Tibial nerve (tissue), 4 donors: ENCODE data around the gene TRMT61A. TPM values are rescaled to one million over a fixed set of nuclear protein-coding genes. Genes with fewer than 3 reads are reported as not detected.

Experiments
- DNase-seq, 2 donors: peaks; one replicate each; pipeline ENCODE4 v3.0.0-alpha.2; 2019; ENCODE audit warnings: low spot score in 2 of 2
- H3K27ac ChIP-seq, 4 donors: fragments of 200-600 bp; sonication (generic) in 3 of 4; one replicate each; pipeline ENCODE4 v1.5.1; 2017 to 2019; ENCODE audit warnings: mild to moderate bottlenecking in 1 of 4
- H3K27me3 ChIP-seq, 2 donors: fragments of 200-600 bp; sonication (generic) in 1 of 2; one replicate each; pipeline versions ENCODE4 v1.5.1 to v1.6.0; 2017 to 2019
- H3K36me3 ChIP-seq, 3 donors: fragments of 200-600 bp; sonication (generic); one replicate each; pipeline ENCODE4 v1.5.1; 2018 to 2019
- H3K4me1 ChIP-seq, 4 donors: fragments of 200-600 bp; sonication (generic) in 3 of 4; one replicate each; pipeline ENCODE4 v1.5.1; 2017 to 2019
- H3K4me3 ChIP-seq, 4 donors: fragments of 200-600 bp; sonication (generic) in 3 of 4; one replicate each; pipeline ENCODE4 v1.5.1; 2017 to 2019; ENCODE audit warnings: mild to moderate bottlenecking in 1 of 4, moderate library complexity in 1 of 4
- H3K9me3 ChIP-seq, 4 donors: fragments of 200-600 bp; sonication (generic) in 3 of 4; one replicate each; pipeline ENCODE4 v1.5.1; 2017 to 2019
- CTCF ChIP-seq, 5 experiments: fragments of 200-600 bp in 3 of 5; fragments of 450-650 bp in 2 of 5; sonication (generic) in 3 of 5; IDR thresholded peaks; one replicate each; pipeline ENCODE4 v1.5.1; 2016 to 2019; ENCODE audit warnings: antibody characterized with exemption in 5 of 5, mild to moderate bottlenecking in 3 of 5, moderate library complexity in 2 of 5
- EP300 ChIP-seq, 2 donors: sonication (generic); formaldehyde crosslinking; IDR thresholded peaks; one replicate each; pipeline ENCODE4 v1.6.1; 2017; ENCODE audit warnings: antibody characterized with exemption in 2 of 2, mild to moderate bottlenecking in 1 of 2
- POLR2A ChIP-seq, 2 donors: fragments of 450-650 bp; IDR thresholded peaks; one replicate each; pipeline ENCODE4 v1.6.1; 2017; ENCODE audit warnings: antibody characterized with exemption in 2 of 2, mild to moderate bottlenecking in 2 of 2, moderate library complexity in 2 of 2
- WGBS, 2 donors: methylation state at CpG; one replicate each; pipeline ENCODE4 v1.1.5; 2018; 5-methylcytosine and 5-hydroxymethylcytosine counted together
- total RNA-seq, 4 donors: library from RNA; depleted of rRNA; stranded (reverse); fragments of >200 nt; gene quantifications; one replicate each; pipeline ENCODE4 v1.1.0, GENCODE V29; 2016

Gene TRMT61A
- total RNA-seq, 4 donors from 2014 or later: 17.9 to 32.4 (median 22.4) TPM

- peak overlapping the region; percentile 83 to 95 (median 92) for H3K27ac ChIP-seq
- H3K4me3 ChIP-seq: peak overlapping the region; percentile 91 to 99 (median 95)
- TF ChIP-seq POLR2A (IDR thresholded peaks at IDR 0.05) (no peak), CTCF (IDR thresholded peaks at IDR 0.05) (no peak), EP300 (IDR thresholded peaks at IDR 0.05) (no peak)
- peaks cover 0 to 17% (median 0%) of the 10 kb centered on the region in 3 donors for H3K36me3 ChIP-seq
- no peaks in the 10 kb centered on the region for H3K9me3 ChIP-seq
- no peak for DNase-seq
- 0 to 1% methylated on average over 22 of the region's 22 CpGs for WGBS, 2 donors
- no peaks in the 10 kb centered on the region for H3K27me3 ChIP-seq
- peaks cover 4 to 78% (median 40%) of the 10 kb centered on the region in 4 donors for H3K4me1 ChIP-seq
These were observed 34.2 kb downstream of the TRMT61A start for GRCh38 chr14:103563226-103563620.

- peaks cover 0 to 12% (median 0%) of the 10 kb centered on the region in 3 donors for H3K36me3 ChIP-seq
- TF ChIP-seq EP300 (IDR thresholded peaks at IDR 0.05) (no peak), POLR2A (IDR thresholded peaks at IDR 0.05) (no peak), CTCF (IDR thresholded peaks at IDR 0.05) (no peak)
- peaks cover 4 to 76% (median 40%) of the 10 kb centered on the region in 4 donors for H3K4me1 ChIP-seq
- WGBS, 2 donors: 60 to 67% methylated on average over 21 of the region's 21 CpGs
- H3K27me3 ChIP-seq: no peaks in the 10 kb centered on the region
- peak overlapping the region in 1 of 4 donors; percentile 95 for H3K27ac ChIP-seq
- DNase-seq: no peak
- H3K9me3 ChIP-seq: no peaks in the 10 kb centered on the region
- H3K4me3 ChIP-seq: peak overlapping the region; percentile 91 to 99 (median 95)
These were observed 35.0 kb downstream of the TRMT61A start for GRCh38 chr14:103563844-103564505.

GRCh38 chr14:103568952-103569351 is 40.0 kb downstream of the TRMT61A start:
- Histone ChIP-seq H3K36me3 (peaks cover 0 to 11% (median 0%) of the 10 kb centered on the region in 3 donors), H3K27me3 (no peaks in the 10 kb centered on the region), H3K9me3 (no peaks in the 10 kb centered on the region), H3K4me1 (peaks cover under 1 to 79% (median 7%) of the 10 kb centered on the region in 4 donors), H3K4me3 (no peak overlapping the region), H3K27ac (peak overlapping the region in 2 of 4 donors; percentile 19 to 46)
- 35 to 51% methylated on average over 8 of the region's 8 CpGs for WGBS, 2 donors
- no peak for DNase-seq
- TF ChIP-seq POLR2A (IDR thresholded peaks at IDR 0.05) (no peak), EP300 (IDR thresholded peaks at IDR 0.05) (no peak), CTCF (IDR thresholded peaks at IDR 0.05) (no peak)

- H3K36me3 ChIP-seq: peaks cover 0 to 15% (median 0%) of the 10 kb centered on the region in 3 donors
- DNase-seq: no peak
- peak overlapping the region in 2 of 4 donors; percentile 19 to 46 for H3K27ac ChIP-seq
- no peaks in the 10 kb centered on the region for H3K9me3 ChIP-seq
- no peaks in the 10 kb centered on the region for H3K27me3 ChIP-seq
- WGBS, 2 donors: 54 to 56% methylated on average over 11 of the region's 11 CpGs
- no peak overlapping the region for H3K4me3 ChIP-seq
- H3K4me1 ChIP-seq: peaks cover 0 to 78% (median 4%) of the 10 kb centered on the region in 4 donors
- TF ChIP-seq EP300 (IDR thresholded peaks at IDR 0.05) (no peak), CTCF (IDR thresholded peaks at IDR 0.05) (no peak), POLR2A (IDR thresholded peaks at IDR 0.05) (no peak)
These were observed 40.4 kb downstream of the TRMT61A start for GRCh38 chr14:103569408-103569807.

- Histone ChIP-seq H3K4me3 (no peak overlapping the region), H3K36me3 (peaks cover 0 to 33% (median 0%) of the 10 kb centered on the region in 3 donors), H3K4me1 (peaks cover 4 to 79% (median 20%) of the 10 kb centered on the region in 4 donors), H3K27me3 (no peaks in the 10 kb centered on the region), H3K27ac (peak overlapping the region in 2 of 4 donors; percentile 56 to 93), H3K9me3 (no peaks in the 10 kb centered on the region)
- TF ChIP-seq POLR2A (IDR thresholded peaks at IDR 0.05) (no peak), CTCF (IDR thresholded peaks at IDR 0.05) (no peak), EP300 (IDR thresholded peaks at IDR 0.05) (no peak)
- 53 to 55% methylated on average over 6 of the region's 6 CpGs for WGBS, 2 donors
- DNase-seq: no peak
These were observed 45.1 kb downstream of the TRMT61A start for GRCh38 chr14:103574104-103574503.
